HG02970 (cell line): ENCODE measurements around the gene KIF6.

Experiments used
- ATAC-seq: cut with Tn5 transposase; IDR thresholded peaks from one replicate; pipeline ENCODE4 v1.9.1; 2021; ENCODE audit warnings: mild to moderate bottlenecking, moderate library complexity, moderate number of reproducible peaks; ENCODE audit not compliant: unreplicated experiment, low FRiP score

The KIF6 gene

DNA sequence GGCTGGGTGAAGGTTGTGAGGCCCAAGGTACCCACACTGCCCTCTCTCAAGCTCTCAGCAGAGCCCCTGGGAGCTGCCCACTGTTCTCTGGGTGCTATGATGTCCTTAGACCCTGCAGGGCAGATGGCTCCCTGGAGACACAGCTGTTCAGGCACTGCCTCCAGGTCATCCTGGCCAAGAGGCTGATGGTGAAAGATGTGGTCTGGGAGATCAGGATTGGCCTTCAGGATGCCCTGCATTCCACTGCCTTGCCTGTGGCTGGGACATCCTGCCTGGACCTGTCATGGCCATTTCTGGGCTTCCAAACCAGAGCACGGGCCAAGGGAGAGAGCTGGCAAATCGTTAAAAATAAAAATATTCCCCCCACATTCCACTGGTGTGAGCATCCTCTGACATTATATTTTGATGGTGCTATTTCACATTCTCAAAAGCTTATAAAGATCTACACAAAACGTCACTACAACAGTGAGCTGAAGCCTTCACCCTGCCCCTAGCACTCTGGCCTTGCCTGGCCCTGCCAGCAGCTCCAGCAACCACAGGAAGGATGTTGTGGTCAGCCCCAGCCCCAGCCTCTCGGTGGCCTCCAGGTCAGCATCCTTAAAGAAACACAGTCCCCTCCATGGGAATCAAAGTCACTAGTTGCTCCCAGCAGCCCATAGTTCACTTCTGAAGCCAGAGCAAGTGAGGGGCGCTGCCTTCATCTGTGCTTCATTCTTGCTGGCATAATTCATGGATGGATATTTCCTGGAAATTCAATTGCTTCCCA lies 389.2 kb downstream of the KIF6 start:
- no peak for ATAC-seq

DNA sequence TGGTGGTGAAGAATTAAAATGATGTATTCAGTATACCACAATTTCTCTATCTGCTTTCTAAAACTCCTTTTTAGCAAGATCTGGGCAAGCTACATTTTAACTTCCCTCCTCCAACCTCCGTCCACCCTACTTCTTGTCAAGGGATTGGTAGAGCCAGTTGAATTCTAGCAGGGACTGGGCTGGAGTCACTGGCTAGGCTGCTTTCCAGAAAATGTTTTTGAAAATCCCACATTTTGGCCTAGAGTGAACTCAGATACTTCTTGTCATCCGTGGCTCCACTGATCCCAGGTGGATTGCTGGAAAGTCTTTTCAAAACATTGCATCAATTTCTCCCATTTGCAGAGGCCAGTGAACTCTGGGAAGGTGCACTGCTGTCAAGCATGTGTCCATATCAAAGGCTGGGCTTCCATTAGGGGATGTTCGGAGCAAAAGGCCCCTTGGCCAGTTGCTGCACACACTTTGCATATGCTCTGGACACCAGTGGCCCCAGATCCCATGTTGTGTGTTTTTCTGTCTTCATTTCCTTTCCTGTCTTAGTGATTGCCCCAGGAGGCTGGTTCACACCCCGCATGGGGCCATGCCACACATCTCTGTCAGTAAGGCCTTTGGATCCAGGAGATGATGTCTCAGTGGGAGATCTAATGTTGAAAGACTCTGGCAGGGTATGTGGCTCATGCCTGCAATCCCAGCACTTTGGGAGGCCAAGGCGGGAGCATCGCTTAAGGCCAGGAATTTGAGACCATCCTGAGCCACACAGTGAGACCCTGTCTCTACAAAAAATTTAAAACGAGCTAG lies 391.4 kb downstream of the KIF6 start:
- no peak for ATAC-seq

DNA sequence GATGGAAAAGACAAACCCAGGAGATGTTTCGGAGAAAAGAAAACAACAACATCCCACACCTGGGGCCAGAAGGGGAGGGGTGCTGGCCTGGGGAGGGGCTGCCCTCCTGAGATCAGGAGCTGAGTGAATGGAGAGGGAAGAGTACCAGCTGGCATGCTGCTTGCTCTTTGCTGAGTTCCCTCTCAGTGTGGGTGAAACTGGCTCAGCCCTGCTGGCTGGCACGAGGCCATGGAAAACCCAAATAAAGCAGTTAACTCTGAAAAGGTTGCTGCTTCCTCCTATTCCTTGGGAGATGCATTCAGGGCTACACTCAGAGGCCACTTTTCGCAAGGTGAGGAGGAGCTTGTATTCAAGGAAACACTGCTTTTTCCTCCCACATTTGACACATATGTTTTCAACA lies 394.7 kb downstream of the KIF6 start:
- ATAC-seq: no peak

DNA sequence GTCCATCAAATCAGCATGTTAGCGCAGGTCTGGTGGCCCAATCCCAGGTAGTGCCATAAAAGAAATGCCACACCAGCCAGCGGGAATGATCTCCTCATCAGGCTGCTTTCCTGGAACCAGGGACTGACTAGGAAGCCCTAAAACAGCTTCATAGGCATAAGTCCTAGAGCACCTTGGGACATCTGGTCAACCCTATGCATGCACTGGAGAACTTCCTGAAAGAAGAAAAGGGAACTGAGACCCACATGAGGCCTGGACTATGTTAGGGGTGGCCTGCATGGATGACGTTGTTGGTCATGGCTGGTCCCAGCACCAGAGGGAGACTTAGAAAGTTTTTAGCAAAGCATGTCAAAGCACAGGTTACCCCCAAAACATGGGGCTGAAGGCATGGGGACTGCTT lies 395.2 kb downstream of the KIF6 start:
- ATAC-seq: no peak

DNA sequence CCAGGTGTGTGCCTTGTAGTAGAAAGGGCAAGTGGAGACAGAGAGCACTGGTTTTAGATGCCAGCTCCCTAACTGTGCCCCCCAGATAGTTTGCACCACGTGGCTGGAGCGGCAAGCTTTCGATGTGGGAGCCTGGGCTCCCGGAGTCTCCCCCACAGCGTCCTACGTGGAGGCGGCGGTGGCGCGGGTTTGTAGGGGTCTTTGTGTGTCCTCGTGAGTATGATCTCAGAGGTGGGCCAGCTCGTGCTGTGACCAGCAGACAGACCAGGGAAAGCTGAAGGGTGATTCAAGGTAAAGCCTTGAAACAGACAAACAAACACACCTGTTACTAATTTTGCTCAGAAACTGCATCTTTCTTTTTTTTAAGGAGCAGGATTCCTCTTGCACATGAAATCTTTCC lies 397.1 kb downstream of the KIF6 start:
- no peak for ATAC-seq

DNA sequence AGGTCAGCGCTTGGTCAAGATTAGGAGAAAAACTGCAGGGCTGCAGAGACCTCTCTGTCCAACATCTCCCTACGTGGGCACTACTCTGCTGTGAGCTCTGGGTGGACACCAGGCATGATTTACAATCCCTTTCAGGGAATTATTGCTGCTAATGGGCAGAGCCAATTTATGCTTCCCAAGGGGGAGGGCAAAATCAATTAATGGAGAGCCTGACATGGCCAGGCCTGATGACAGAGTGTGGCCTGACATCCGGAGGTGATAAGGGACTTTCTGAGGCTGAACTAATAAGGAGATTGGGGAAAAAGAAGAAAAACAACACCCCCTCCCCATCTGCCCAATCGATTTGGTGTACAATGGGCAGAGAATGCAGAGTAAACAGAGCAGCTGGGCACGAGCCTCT lies 397.7 kb downstream of the KIF6 start:
- ATAC-seq: no peak

DNA sequence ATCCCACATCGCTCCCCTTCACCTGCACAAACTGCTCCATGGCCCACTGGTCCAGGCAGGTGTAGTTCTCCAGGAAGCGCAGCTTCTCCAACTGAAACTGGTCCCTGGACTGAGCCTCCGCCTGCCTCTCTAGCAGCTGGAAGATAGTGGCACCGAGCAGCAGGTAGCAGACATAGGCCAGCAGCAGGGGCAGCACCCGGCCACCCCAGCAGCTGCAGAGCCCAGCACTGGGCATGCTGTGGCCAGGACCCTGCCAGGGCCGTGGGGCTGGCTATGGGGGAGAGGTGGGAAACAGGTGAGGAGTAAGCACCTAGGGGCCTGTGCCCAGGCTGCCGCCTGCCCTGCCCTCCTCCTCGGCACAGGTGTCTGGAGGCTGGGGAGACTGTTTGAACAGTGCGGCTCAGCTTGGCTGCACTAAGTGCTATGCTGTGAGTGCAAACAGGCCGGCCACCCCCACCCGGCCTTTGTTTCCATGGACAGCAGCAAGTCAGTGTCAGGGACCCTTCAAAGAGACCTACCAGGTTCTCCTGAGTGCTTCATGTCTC lies 402.8 kb downstream of the KIF6 start, which contains the start of gene KCNK16:
Gene KCNK16, minus strand, starts transcription at position 397 of the 545 bp plus-strand sequence. Its CDS starts 162 bp downstream, at position 235.
- ATAC-seq: no peak

DNA sequence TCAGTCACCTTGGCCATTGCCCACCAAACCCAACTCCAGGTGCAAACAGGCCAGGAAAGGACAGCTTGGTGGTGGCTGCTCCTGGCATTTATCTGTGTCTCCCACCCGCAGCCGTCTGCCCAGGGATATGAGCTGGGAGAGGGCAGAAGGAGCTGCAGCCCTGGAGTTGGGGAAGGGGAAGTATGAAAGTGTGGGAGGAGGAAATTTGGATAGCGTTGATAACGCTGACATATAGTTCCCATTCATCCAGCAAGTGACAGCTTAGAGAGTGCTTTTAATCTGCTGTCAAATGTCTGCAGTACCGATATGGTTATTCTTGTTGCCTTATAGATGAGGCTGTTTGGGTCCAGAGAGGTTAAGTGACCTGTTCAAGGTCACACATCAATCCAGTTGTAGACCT lies 403.4 kb downstream of the KIF6 start:
- no peak for ATAC-seq

DNA sequence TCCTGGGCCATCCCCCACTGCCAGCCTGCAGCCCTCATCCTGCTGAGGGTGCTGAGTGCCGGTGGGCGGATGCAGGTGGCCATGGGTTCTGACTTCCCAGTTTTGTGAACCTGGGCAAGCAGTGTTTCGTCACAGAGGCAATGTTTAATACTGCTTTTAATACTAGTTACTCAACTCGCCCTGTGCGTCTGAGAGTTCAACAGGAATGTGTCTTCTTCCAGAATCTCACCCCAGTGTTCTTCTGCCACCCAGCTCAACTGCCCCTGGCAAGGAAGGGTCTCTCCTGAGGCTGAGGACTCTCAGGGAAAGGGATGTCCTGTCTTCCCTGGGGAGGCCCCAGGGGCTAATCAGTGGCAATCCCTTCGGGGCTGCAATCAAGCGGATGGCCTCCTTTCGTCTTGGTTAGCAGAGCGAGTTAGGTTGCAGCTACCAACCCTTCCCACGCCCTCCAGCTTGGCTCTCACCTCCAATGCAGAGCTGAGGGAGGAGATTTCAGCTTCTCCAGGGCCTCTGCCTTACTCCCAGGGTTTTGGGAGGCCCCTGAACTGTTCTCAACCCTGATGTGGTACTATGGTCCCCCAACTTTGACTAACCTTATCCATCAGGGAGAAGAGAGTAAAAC lies 404.7 kb downstream of the KIF6 start:
- ATAC-seq: no peak

DNA sequence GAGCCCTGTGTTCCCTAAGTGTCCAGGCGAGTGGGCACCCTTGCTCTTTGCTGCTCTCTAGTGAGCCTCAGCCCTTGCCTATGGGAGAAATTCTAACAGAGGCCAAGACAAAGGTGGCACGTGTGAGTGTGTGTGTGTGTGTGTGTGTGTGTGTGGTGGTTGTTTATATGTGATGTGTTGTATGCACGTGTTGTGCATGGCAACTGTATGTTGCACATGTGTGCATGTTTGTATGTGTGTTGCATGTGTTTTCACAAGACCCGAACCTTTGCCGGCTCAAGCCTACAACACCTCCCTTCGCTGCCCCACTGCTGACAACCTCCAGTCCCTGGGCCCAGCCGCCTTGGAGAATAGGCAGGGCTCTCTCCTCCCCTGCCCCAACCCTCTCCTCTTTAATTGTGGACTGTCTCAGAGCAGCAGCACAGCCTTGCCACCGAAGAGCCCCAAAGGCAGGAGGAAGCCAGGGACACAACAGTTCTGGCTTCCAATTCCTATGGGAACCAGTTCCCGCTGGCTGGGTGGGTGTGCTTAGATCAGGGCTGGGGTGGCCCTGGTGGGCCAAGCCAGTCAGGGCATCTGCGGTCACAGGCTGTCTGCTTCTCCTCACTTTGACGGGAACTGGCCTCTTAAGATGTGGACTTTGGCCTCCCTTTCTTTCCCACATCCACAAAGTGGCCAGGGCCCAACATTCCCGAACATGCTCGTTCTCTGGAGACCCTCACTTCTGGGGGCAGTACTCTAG lies 405.4 kb downstream of the KIF6 start:
- ATAC-seq: no peak

DNA sequence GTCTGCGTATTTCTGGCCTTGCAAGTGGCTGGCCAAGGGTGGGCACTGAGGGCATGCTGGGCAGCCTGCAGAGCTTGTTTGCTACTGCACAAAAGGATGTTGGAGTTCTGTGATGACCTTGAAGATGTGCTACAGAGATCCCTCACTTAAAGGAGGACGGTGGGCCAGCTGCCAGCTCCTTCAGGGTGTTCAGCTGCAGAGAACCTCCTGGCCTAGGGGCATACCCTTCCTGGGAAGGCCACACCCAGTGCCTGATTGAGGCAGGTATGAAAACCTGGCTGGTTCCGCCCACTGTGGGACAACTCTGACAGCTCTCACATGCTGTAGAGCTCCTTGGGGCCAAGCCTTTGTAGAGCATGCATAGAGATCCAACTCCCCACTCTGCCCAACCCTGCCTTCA lies 408.0 kb downstream of the KIF6 start:
- no peak for ATAC-seq

DNA sequence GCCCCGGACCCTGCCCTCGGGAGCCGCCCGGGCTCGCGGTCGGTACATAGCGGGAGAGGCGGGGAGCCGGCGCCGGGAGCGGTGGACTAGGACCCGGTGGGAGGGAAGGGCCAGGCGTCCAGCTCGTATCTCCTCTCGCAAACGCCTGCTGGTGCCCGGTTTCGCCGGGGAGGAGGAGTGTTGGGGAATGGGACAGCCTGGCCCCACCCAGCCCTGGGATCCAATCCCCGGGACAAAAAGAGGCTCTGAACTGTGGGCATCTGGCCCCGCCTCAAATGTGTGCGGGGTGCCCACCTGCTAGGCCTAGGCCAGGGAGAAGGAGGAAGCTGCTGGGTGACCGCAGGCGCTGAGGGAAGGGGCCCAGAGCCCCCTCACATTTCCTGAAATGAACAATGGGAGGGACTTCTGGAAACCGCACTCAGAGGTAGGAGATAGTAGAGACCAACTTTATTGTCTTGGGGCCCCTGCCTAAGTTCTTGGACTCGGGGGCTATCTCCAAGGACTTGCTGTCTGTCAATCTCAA lies 410.9 kb downstream of the KIF6 start, which contains the start of gene KCNK17:
Gene KCNK17, minus strand, starts transcription at position 147 of the 523 bp plus-strand sequence. Its CDS starts 99 bp downstream, at position 48.
- ATAC-seq: no peak

DNA sequence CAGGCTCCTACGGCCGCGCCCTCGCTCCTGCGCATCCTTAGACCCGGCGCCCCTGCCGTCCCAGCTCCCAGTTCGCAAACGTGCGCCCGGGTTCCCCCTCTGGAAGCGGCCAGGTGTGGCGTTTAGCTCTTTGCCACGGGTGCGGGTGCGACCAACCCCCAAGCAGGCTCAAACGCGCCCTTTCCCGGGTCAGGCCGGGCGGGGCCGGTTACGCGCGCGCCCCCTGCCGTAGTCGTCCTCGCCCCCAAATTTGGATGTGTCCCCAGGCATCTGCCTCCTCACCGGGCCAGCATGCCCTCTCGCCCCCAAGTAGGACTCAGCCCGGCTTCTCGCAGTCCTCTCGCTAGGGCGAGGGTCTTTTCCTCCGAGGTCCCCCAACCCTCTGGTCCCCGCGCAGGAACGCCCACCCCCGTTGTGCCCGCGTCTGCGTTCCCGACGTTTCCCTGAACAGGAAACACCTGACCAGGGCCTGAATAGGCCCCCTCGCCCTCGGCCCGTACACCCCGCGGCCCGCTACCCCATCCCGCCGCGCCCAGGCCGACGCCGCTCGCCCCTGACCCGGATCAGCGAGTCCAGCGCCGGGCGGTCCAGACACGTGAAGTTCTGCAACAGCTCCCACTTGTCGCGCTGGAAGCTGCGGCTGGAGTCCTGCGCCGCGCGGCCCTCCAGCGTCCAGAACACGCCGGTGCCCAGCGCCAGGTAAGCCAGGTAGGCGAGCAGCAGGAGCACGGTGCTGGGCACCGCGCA lies 411.5 kb downstream of the KIF6 start:
- ATAC-seq: no peak

DNA sequence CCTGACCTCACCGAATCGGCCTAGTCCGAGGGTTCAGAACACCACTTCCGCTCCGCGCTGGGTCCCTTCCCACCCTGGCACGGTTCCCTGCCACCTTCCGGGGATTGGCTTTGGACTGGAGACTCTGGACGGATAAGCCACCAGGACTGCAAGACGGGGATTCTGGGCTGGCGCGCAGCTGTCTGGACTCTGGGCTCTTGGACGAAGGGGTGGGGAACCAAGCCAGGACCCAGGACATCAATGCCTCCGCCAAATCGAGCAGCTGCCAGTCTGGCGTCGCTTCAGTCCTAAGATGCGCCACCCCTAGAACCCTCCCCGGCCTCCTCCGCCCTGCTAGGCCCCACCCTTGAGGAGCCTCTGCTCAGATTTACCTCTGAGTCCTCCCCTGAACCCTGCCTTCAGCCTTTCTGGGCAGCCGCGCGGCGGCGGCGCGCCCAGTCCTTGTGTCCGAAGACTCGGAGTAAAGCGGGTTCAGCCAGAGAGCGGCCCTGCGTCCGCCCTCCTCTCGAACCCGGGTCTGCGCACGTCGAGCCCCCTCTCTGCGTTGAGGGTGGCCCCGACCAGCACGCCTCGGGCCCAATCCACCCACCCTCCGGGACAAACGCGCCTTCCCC lies 412.2 kb downstream of the KIF6 start:
- no peak for ATAC-seq

DNA sequence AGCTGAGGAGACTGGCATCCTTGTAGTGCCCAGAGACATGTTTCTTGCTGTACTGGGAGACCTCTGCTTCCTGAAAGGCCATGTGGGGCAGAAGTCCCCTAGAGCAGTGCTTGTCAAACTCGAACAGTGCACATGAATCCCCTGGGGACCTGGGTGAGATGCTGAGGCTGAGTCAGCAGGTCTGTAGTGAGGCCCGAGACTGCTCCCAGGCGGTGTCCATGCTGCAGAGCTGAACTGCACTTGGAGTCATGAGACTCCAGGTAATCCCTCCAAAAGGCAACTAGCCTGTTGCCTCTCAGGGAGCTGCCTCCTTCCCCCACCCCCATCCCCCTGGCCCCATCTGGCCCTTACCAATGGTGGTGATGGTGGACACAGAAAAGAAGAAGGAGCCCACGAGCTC lies 414.7 kb downstream of the KIF6 start:
- no peak for ATAC-seq

DNA sequence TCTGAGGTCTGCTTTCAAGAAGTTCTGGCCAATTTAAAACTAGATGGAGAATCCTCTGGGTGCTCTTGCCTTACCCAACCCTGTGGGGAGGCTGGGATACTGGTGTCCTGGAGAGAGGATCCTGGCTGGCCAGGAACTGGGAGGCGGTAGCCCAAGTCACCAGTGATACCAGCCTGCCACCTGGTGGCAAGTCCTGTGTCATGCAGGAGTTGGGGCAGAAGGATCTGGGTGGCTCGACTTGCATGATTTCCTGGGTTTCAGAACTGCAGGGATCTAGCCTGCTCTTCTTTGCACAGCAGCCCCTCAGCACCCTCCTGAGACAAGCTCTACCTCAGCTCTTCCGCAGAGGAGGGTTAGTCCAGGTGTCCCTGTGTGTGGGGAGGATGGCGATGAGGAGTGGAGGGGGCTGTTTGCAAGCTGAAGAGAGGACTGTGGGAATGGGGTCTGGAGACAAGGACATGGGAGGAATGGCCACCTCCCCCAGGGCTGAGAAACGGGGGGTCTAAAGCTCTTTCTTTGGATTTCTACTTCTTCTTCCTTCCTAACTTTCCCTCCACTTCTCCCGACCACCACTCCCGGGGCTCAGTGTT lies 415.2 kb downstream of the KIF6 start:
- no peak for ATAC-seq

DNA sequence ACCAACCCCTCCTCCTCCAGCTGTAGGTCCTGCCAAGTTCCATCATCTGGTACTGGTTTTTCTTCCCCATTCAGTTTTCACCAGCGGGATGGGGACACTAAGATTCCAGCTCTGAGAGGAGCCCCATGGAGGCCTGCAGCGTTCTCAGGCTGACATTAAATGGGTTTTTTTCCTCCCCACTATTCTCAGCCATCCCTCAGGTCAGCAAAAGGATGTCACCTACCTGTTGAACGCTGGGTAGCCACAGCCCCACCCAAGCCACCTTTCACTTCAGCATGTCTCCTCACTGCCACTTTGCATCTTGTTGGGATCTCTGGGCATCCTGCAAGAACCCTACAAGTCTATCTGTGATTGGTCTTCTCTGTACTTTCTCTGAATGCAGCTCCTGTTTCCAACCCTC lies 417.7 kb downstream of the KIF6 start:
- ATAC-seq: no peak

DNA sequence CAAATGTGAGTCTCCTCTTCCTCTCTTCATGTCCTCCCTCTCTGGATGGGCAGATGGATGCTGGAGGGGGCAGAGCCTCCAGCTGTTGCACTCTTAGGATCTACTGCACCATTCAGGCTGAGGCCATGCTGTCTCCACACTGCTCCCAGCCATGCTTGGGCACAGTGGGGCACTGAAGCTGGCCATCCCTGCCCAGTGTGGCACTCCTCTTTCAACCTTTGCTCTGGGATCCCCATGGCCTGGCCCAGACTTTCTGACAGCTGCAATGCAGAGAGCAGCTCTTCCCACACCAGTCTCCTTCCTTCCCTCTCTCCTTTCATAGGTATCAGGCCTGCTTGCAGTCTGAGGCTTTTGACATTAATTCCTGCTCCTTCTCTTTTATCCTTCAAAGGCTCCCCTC lies 420.3 kb downstream of the KIF6 start:
- ATAC-seq: no peak
